ENCODE measurements around the gene WDFY3.

DNA sequence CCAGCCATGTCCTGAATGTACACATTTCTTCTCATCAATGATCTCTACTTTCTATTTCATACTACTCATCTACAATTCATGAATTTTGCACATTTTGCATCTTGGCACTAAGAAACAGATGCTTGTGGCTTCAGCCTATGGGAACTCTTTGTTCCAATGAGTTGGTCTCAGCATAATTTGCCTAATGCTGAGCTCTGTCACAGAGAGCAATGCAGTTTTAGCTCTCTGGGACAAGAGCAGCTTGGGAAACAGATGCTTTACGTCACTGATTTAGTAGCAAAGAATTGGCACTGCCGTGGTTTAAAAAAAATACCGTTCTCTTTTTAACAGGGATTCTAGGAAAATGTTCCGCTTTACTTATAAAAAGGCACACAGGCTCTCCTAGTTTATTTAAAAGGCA lies 162.4 kb downstream of the WDFY3 start:
- TF ChIP-seq, protein P1, sequence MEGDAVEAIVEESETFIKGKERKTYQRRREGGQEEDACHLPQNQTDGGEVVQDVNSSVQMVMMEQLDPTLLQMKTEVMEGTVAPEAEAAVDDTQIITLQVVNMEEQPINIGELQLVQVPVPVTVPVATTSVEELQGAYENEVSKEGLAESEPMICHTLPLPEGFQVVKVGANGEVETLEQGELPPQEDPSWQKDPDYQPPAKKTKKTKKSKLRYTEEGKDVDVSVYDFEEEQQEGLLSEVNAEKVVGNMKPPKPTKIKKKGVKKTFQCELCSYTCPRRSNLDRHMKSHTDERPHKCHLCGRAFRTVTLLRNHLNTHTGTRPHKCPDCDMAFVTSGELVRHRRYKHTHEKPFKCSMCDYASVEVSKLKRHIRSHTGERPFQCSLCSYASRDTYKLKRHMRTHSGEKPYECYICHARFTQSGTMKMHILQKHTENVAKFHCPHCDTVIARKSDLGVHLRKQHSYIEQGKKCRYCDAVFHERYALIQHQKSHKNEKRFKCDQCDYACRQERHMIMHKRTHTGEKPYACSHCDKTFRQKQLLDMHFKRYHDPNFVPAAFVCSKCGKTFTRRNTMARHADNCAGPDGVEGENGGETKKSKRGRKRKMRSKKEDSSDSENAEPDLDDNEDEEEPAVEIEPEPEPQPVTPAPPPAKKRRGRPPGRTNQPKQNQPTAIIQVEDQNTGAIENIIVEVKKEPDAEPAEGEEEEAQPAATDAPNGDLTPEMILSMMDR (IDR thresholded peaks at IDR 0.05), result no peak
- no peak for TF ChIP-seq POLR2A (IDR thresholded peaks at IDR 0.05)

Data from lower leg skin (tissue), 3 donors.